ENCODE data around the gene PCNX2. TPM values are rescaled to one million over a fixed set of nuclear protein-coding genes. Genes with fewer than 3 reads are reported as not detected.

The PCNX2 gene
- total RNA-seq, 1 experiment from 2014 or later: 63.4 TPM

GRCh38 chr1:233033361-233033760 is 262.2 kb downstream of the PCNX2 start:
- CTCF ChIA-PET: no interaction called here
- H3K27me3 Mint-ChIP-seq (ENCODE audit: unreplicated experiment): no peaks in the 10 kb centered on the region
- TF ChIP-seq CTCF (IDR thresholded peaks at IDR 0.05; ENCODE audit: unreplicated experiment): no peak
- no peak overlapping the region for H3K4me3 Mint-ChIP-seq (ENCODE audit: low read depth, unreplicated experiment)
- BruUV-seq (replicated peaks): no TSS peak
- H3K36me3 Mint-ChIP-seq (ENCODE audit: insufficient read depth, unreplicated experiment): no peaks in the 10 kb centered on the region
- intact Hi-C loops (cut with micrococcal nuclease; ENCODE audit: unreplicated experiment): no loop called here
- H3K9me3 Mint-ChIP-seq (ENCODE audit: low read depth, unreplicated experiment): no peaks in the 10 kb centered on the region
- no peak overlapping the region for H3K27ac Mint-ChIP-seq (ENCODE audit: unreplicated experiment)
- no peak for DNase-seq
- no peaks in the 10 kb centered on the region for H3K4me1 Mint-ChIP-seq (ENCODE audit: low read depth, unreplicated experiment)

GRCh38 chr1:233032916-233033315 is 262.6 kb downstream of the PCNX2 start:
- no peak for DNase-seq
- no TSS peak for BruUV-seq (replicated peaks)
- CTCF ChIA-PET: no interaction called here
- Mint-ChIP-seq H3K27ac (ENCODE audit: unreplicated experiment) (no peak overlapping the region), H3K27me3 (ENCODE audit: unreplicated experiment) (no peaks in the 10 kb centered on the region), H3K9me3 (ENCODE audit: low read depth, unreplicated experiment) (no peaks in the 10 kb centered on the region), H3K4me1 (ENCODE audit: low read depth, unreplicated experiment) (no peaks in the 10 kb centered on the region), H3K4me3 (ENCODE audit: low read depth, unreplicated experiment) (no peak overlapping the region), H3K36me3 (ENCODE audit: insufficient read depth, unreplicated experiment) (no peaks in the 10 kb centered on the region)
- no peak for TF ChIP-seq CTCF (IDR thresholded peaks at IDR 0.05; ENCODE audit: unreplicated experiment)
- intact Hi-C loops (cut with micrococcal nuclease; ENCODE audit: unreplicated experiment): no loop called here

- H3K27me3 Mint-ChIP-seq (ENCODE audit: unreplicated experiment): no peaks in the 10 kb centered on the region
- CTCF ChIA-PET: interaction anchor here (0.7 kb wide), 1 partner anchor 405 kb away, joined by 4 read pairs; no protein-coding TSS in a partner anchor
- H3K4me3 Mint-ChIP-seq (ENCODE audit: low read depth, unreplicated experiment): no peak overlapping the region
- no TSS peak for BruUV-seq (replicated peaks)
- no peak for TF ChIP-seq CTCF (IDR thresholded peaks at IDR 0.05; ENCODE audit: unreplicated experiment)
- no peak for DNase-seq
- H3K4me1 Mint-ChIP-seq (ENCODE audit: low read depth, unreplicated experiment): peaks cover 6% of the 10 kb centered on the region
- intact Hi-C loops (cut with micrococcal nuclease; ENCODE audit: unreplicated experiment): no loop called here
- H3K9me3 Mint-ChIP-seq (ENCODE audit: low read depth, unreplicated experiment): no peaks in the 10 kb centered on the region
- H3K36me3 Mint-ChIP-seq (ENCODE audit: insufficient read depth, unreplicated experiment): no peaks in the 10 kb centered on the region
- no peak overlapping the region for H3K27ac Mint-ChIP-seq (ENCODE audit: unreplicated experiment)
Observed at GRCh38 chr1:233031521-233031920, 264.0 kb downstream of the PCNX2 start.

- intact Hi-C loops (cut with micrococcal nuclease; ENCODE audit: unreplicated experiment): loop anchor here (5.0 kb wide), 1 partner anchor 395 kb away; the partner anchor contains the start of gene SIPA1L2
- H3K9me3 Mint-ChIP-seq (ENCODE audit: low read depth, unreplicated experiment): no peaks in the 10 kb centered on the region
- no peak overlapping the region for H3K4me3 Mint-ChIP-seq (ENCODE audit: low read depth, unreplicated experiment)
- CTCF ChIA-PET: no interaction called here
- BruUV-seq (replicated peaks): no TSS peak
- H3K4me1 Mint-ChIP-seq (ENCODE audit: low read depth, unreplicated experiment): peaks cover 15% of the 10 kb centered on the region
- H3K36me3 Mint-ChIP-seq (ENCODE audit: insufficient read depth, unreplicated experiment): peaks cover 5% of the 10 kb centered on the region
- no peak for TF ChIP-seq CTCF (IDR thresholded peaks at IDR 0.05; ENCODE audit: unreplicated experiment)
- H3K27me3 Mint-ChIP-seq (ENCODE audit: unreplicated experiment): no peaks in the 10 kb centered on the region
- no peak for DNase-seq
- no peak overlapping the region for H3K27ac Mint-ChIP-seq (ENCODE audit: unreplicated experiment)
Observed at GRCh38 chr1:233027046-233027445, 268.5 kb downstream of the PCNX2 start.

Data from Calu3 (cell line).